ENCODE data around the gene PGA4. TPM values are rescaled to one million over a fixed set of nuclear protein-coding genes. Genes with fewer than 3 reads are reported as not detected.
"Not testable (repeated sequence)": the region's sequence is repeated elsewhere in the genome, so short reads cannot be mapped to it uniquely, and the experiment has no call there.

The PGA4 gene
- total RNA-seq, 1 donor from 2014 or later, result not detected

- intact Hi-C loops (cut with micrococcal nuclease), result not testable (repeated sequence)
Observed at GRCh38 chr11:61204502-61205059, 17.6 kb upstream of the PGA4 start.

- intact Hi-C loops (cut with micrococcal nuclease), result not testable (repeated sequence)
Observed at GRCh38 chr11:61207636-61208310, 14.4 kb upstream of the PGA4 start.

GRCh38 chr11:61210629-61211028, 11.5 kb upstream of the PGA4 start:
- intact Hi-C loops (cut with micrococcal nuclease), result not testable (repeated sequence)

GRCh38 chr11:61211327-61211952, 10.7 kb upstream of the PGA4 start:
- intact Hi-C loops (cut with micrococcal nuclease), result not testable (repeated sequence)

- intact Hi-C loops (cut with micrococcal nuclease), result not testable (repeated sequence)
Observed at GRCh38 chr11:61212202-61212601, 9.9 kb upstream of the PGA4 start.

- intact Hi-C loops (cut with micrococcal nuclease), result not testable (repeated sequence)
Observed at GRCh38 chr11:61213711-61214324, 8.3 kb upstream of the PGA4 start.

- intact Hi-C loops (cut with micrococcal nuclease), result not testable (repeated sequence)
Observed at GRCh38 chr11:61218306-61218705, 3.8 kb upstream of the PGA4 start.

GRCh38 chr11:61219016-61219415, 3.1 kb upstream of the PGA4 start:
- intact Hi-C loops (cut with micrococcal nuclease), result not testable (repeated sequence)

GRCh38 chr11:61222692-61223091, 545 bp downstream of the PGA4 start:
- intact Hi-C loops (cut with micrococcal nuclease), result not testable (repeated sequence)

- intact Hi-C loops (cut with micrococcal nuclease), result not testable (repeated sequence)
Observed at GRCh38 chr11:61226457-61227137, 4.5 kb downstream of the PGA4 start.

- intact Hi-C loops (cut with micrococcal nuclease), result not testable (repeated sequence)
Observed at GRCh38 chr11:61229458-61229857, 7.3 kb downstream of the PGA4 start.

- intact Hi-C loops (cut with micrococcal nuclease), result not testable (repeated sequence)
Observed at GRCh38 chr11:61231033-61231432, 8.9 kb downstream of the PGA4 start.

- intact Hi-C loops (cut with micrococcal nuclease), result not testable (repeated sequence)
Observed at GRCh38 chr11:61231585-61231984, 9.4 kb downstream of the PGA4 start.

GRCh38 chr11:61232548-61233145, 10.5 kb downstream of the PGA4 start:
- intact Hi-C loops (cut with micrococcal nuclease), result not testable (repeated sequence)

GRCh38 chr11:61237130-61237529, 15.0 kb downstream of the PGA4 start:
- intact Hi-C loops (cut with micrococcal nuclease), result not testable (repeated sequence)

GRCh38 chr11:61240288-61240687, 18.1 kb downstream of the PGA4 start:
- intact Hi-C loops (cut with micrococcal nuclease), result not testable (repeated sequence)

GRCh38 chr11:61240875-61241274, 18.7 kb downstream of the PGA4 start, which contains the start of gene PGA5:
Gene PGA5, plus strand, starts transcription at chr11:61241175. Its CDS starts 52 bp downstream, at chr11:61241227.
- intact Hi-C loops (cut with micrococcal nuclease), result not testable (repeated sequence)

- intact Hi-C loops (cut with micrococcal nuclease), result not testable (repeated sequence)
Observed at GRCh38 chr11:61241526-61241925, 19.4 kb downstream of the PGA4 start.

GRCh38 chr11:61245284-61245964, 23.3 kb downstream of the PGA4 start:
- intact Hi-C loops (cut with micrococcal nuclease), result not testable (repeated sequence)

GRCh38 chr11:61248071-61248470, 25.9 kb downstream of the PGA4 start:
- intact Hi-C loops (cut with micrococcal nuclease), result not testable (repeated sequence)

Measured in T-helper 1 cell treated with Interleukin-12 subunit alpha and Interleukin-12 subunit beta and Interleukin-4 antibody, amounts not matched to agents 30 ng/mL and 1 ng/mL, for 36 hours (primary cell).